ENCODE results near the gene RDH16.
"Not testable (repeated sequence)": the region's sequence is repeated elsewhere in the genome, so short reads cannot be mapped to it uniquely, and the experiment has no call there.

The RDH16 gene

DNA sequence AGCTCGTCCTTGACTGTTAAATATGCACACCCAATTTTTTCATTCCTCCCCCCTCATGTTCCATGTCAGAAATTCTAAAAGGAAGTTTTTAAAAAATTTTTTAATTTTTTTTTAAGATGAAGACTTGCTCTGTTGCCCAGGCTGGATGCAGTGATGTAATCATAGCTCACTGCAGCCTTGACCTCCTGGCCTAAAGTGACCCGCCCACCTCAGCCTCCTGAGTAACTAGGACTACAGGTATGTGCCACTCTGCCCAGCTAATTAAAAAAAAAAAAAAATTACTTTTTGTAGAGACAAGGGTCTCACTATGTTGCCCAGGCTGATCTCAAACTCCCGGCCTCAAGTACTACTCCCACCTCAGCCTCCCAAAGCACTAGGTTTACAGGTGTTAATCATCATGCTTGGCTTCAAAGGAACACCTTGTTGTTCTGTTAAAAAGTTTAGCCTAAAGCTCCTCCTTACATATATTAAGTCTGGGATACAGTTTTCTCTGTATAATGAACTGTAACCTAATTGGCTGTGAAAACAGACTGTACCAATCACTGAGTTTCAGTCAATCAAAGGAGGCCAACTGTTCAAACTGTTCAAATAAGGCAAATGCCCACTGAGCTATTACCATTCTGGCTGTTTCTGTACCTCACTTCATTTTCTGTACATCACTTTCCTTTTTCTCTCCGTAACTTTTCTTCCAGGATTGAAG is 41.0 kb downstream of the RDH16 start:
- DNase-seq = no peak

DNA sequence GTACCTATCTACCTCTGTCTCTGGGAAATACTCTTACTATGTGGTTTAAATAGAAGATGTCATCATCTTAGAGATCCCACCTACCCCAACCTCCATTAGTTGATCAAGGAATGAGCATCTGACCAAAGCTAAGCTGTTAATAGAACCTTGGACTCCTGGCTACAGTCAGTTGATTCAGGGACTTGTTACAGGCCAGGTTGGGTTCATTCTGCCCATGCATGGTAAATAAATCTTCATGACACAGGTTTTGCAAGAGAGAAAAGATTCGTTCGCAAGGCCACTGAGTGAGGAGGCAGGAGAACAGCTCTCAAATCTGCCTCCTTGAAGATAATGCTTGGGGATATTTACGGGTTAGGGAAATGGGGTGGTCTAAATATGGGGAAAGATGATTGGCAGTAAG is 42.7 kb downstream of the RDH16 start:
- no peak for DNase-seq

GRCh38 chr12:56914256-56914655 is 43.2 kb downstream of the RDH16 start:
- no peak for DNase-seq

GRCh38 chr12:56909403-56909802 is 48.0 kb downstream of the RDH16 start:
- DNase-seq = not testable (repeated sequence)

DNA sequence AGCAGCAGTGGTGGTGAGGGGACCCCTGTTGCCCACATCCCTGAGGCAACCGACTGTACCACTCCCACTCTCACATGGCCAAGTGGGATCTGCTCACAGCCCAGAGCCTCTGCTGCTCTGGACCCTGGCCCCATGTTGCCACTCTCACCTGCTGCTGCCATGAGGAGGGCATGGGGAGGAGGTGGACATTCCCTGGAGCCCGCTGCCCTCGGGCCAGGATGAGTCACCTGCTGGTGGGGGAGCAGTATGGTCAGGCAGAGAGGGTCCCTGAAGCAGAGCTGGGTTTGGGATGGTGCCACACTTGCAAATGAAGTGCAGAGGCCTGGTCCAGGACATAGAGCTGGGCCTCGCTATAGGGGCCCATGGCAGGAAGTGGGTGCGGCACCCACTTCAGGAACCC is 49.3 kb downstream of the RDH16 start:
- no peak for DNase-seq

- no peak for DNase-seq
Observed at GRCh38 chr12:56905852-56906251, 51.6 kb downstream of the RDH16 start.

GRCh38 chr12:56903374-56903773 is 54.0 kb downstream of the RDH16 start:
- DNase-seq = no peak
